Measurements from ENCODE around the gene NLE1. TPM values are rescaled to one million over a fixed set of nuclear protein-coding genes. Genes with fewer than 3 reads are reported as not detected.

NLE1 gene
- total and polyA plus RNA-seq, 2 experiments from 2014 or later = 6.8 to 18.5 TPM

- no peaks in the 10 kb centered on the region; the same call in 1 of the 2 replicates for H3K36me3 ChIP-seq (ENCODE audit: low read depth)
- no peak overlapping the region for H3K4me2 ChIP-seq (ENCODE audit: unreplicated experiment)
- DNase-seq = no peak
- H3K4me3 ChIP-seq = peak overlapping the region; percentile 95
- WGBS, 2 experiments (ENCODE audit: low coverage in 1 of 2, low lambda C conversion rate in 2 of 2, missing lambda C conversion rate in 2 of 2) = 51 to 61% methylated on average over 8 of the region's 8 CpGs
- H3K9me2 ChIP-seq (ENCODE audit: insufficient read depth) = no peaks in the 10 kb centered on the region
- H3K27ac ChIP-seq = no peak overlapping the region
- peaks cover 4% of the 10 kb centered on the region; the same call in 1 of the 2 replicates for H3K4me1 ChIP-seq (ENCODE audit: insufficient read depth)
- H3K27me3 ChIP-seq (replicated peaks; ENCODE audit: insufficient read depth) = no peaks in the 10 kb centered on the region
- in situ Hi-C loops (cut with MboI) = no loop called here
- H3K79me2 ChIP-seq (ENCODE audit: insufficient read depth) = peaks cover 29% of the 10 kb centered on the region
- H3K9ac ChIP-seq = no peak overlapping the region
- TF ChIP-seq EZH2 (IDR thresholded peaks at IDR 0.05; ENCODE audit: insufficient read depth, poor library complexity, severe bottlenecking) (no peak), EZH2phosphoT487 (IDR thresholded peaks at IDR 0.05; ENCODE audit: insufficient read depth, low read depth) (no peak)
- peak overlapping the region; percentile 95; the same call in 1 of the 2 replicates for H2AFZ ChIP-seq
- no peaks in the 10 kb centered on the region for H3F3A ChIP-seq (ENCODE audit: insufficient read depth)
- H3K9me3 ChIP-seq (ENCODE audit: low read depth) = no peaks in the 10 kb centered on the region
- H4K20me1 ChIP-seq (ENCODE audit: insufficient read depth) = no peaks in the 10 kb centered on the region
These were observed 329 bp upstream of the NLE1 start for GRCh38 chr17:35142467-35142796.

DNA sequence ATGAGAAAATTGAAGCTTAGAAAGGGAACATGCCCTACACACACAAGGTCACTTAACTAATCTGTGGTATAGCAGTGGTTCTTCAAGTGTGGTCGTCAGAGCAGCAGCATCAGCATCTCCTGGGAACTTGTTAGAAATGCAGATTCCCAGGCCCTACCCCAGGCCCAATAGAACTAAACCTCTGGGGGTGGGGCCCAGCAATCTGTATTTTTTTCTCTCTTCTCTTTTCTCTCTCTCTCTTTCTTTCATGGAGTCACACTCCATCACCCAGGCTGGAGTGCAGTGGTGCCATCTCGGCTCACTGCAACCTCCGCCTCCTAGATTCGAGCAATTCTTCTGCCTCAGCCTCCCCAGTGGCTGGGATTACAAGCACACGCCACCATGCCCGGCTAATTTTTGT is 3.9 kb downstream of the NLE1 start:
- no peak for DNase-seq
- Histone ChIP-seq H3K27me3 (replicated peaks; ENCODE audit: insufficient read depth) (no peaks in the 10 kb centered on the region), H3K9ac (no peak overlapping the region), H3K4me1 (ENCODE audit: insufficient read depth) (peaks cover 4% of the 10 kb centered on the region; the same call in 1 of the 2 replicates), H3K9me3 (ENCODE audit: low read depth) (no peaks in the 10 kb centered on the region), H3K9me2 (ENCODE audit: insufficient read depth) (no peaks in the 10 kb centered on the region), H2AFZ (no peak overlapping the region), H3K79me2 (ENCODE audit: insufficient read depth) (peaks cover 29% of the 10 kb centered on the region), H3K36me3 (ENCODE audit: low read depth) (peaks cover 18% of the 10 kb centered on the region; the same call in 1 of the 2 replicates), H3K27ac (no peak overlapping the region), H3K4me2 (ENCODE audit: unreplicated experiment) (no peak overlapping the region), H3K4me3 (no peak overlapping the region), H4K20me1 (ENCODE audit: insufficient read depth) (no peaks in the 10 kb centered on the region), H3F3A (ENCODE audit: insufficient read depth) (no peaks in the 10 kb centered on the region)
- 96 to 97% methylated on average over 6 of the region's 6 CpGs for WGBS, 2 experiments (ENCODE audit: low coverage in 1 of 2, low lambda C conversion rate in 2 of 2, missing lambda C conversion rate in 2 of 2)
- in situ Hi-C loops (cut with MboI) = no loop called here
- no peak for TF ChIP-seq EZH2 (IDR thresholded peaks at IDR 0.05; ENCODE audit: insufficient read depth, poor library complexity, severe bottlenecking)
- no peak for TF ChIP-seq EZH2phosphoT487 (IDR thresholded peaks at IDR 0.05; ENCODE audit: insufficient read depth, low read depth)

- H3K9me3 ChIP-seq (ENCODE audit: low read depth) = no peaks in the 10 kb centered on the region
- H3K9me2 ChIP-seq (ENCODE audit: insufficient read depth) = no peaks in the 10 kb centered on the region
- H3K9ac ChIP-seq = no peak overlapping the region
- in situ Hi-C loops (cut with MboI) = no loop called here
- H3K36me3 ChIP-seq (ENCODE audit: low read depth) = peaks cover 18% of the 10 kb centered on the region; the same call in 1 of the 2 replicates
- H3K4me1 ChIP-seq (ENCODE audit: insufficient read depth) = no peaks in the 10 kb centered on the region
- peaks cover 12% of the 10 kb centered on the region for H3K79me2 ChIP-seq (ENCODE audit: insufficient read depth)
- H2AFZ ChIP-seq = no peak overlapping the region
- 46 to 50% methylated on average over 6 of the region's 6 CpGs for WGBS, 2 experiments (ENCODE audit: low coverage in 1 of 2, low lambda C conversion rate in 2 of 2, missing lambda C conversion rate in 2 of 2)
- no peaks in the 10 kb centered on the region for H4K20me1 ChIP-seq (ENCODE audit: insufficient read depth)
- H3F3A ChIP-seq (ENCODE audit: insufficient read depth) = no peaks in the 10 kb centered on the region
- H3K27me3 ChIP-seq (replicated peaks; ENCODE audit: insufficient read depth) = no peaks in the 10 kb centered on the region
- DNase-seq = no peak
- no peak overlapping the region for H3K4me2 ChIP-seq (ENCODE audit: unreplicated experiment)
- TF ChIP-seq EZH2phosphoT487 (IDR thresholded peaks at IDR 0.05; ENCODE audit: insufficient read depth, low read depth) = no peak
- no peak for TF ChIP-seq EZH2 (IDR thresholded peaks at IDR 0.05; ENCODE audit: insufficient read depth, poor library complexity, severe bottlenecking)
- no peak overlapping the region for H3K27ac ChIP-seq
- H3K4me3 ChIP-seq = no peak overlapping the region
These were observed 6.8 kb downstream of the NLE1 start for GRCh38 chr17:35135322-35135721.

- no peak for DNase-seq
- Histone ChIP-seq H2AFZ (no peak overlapping the region), H3K9me3 (ENCODE audit: low read depth) (no peaks in the 10 kb centered on the region), H3K9me2 (ENCODE audit: insufficient read depth) (no peaks in the 10 kb centered on the region), H3K27me3 (replicated peaks; ENCODE audit: insufficient read depth) (no peaks in the 10 kb centered on the region), H3K79me2 (ENCODE audit: insufficient read depth) (no peaks in the 10 kb centered on the region), H3K9ac (no peak overlapping the region), H4K20me1 (ENCODE audit: insufficient read depth) (no peaks in the 10 kb centered on the region), H3K4me1 (ENCODE audit: insufficient read depth) (peaks cover 20% of the 10 kb centered on the region), H3K36me3 (ENCODE audit: low read depth) (peaks cover 18% of the 10 kb centered on the region; the same call in 1 of the 2 replicates), H3K4me2 (ENCODE audit: unreplicated experiment) (no peak overlapping the region), H3K4me3 (no peak overlapping the region), H3F3A (ENCODE audit: insufficient read depth) (0 out of 2 replicates have a peak, but pooled peaks cover 18% of the 10 kb centered on the region), H3K27ac (no peak overlapping the region)
- 96 to 98% methylated on average over 22 of the region's 22 CpGs for WGBS, 2 experiments (ENCODE audit: low coverage in 1 of 2, low lambda C conversion rate in 2 of 2, missing lambda C conversion rate in 2 of 2)
- TF ChIP-seq EZH2phosphoT487 (IDR thresholded peaks at IDR 0.05; ENCODE audit: insufficient read depth, low read depth) = no peak
- no peak for TF ChIP-seq EZH2 (IDR thresholded peaks at IDR 0.05; ENCODE audit: insufficient read depth, poor library complexity, severe bottlenecking)
- in situ Hi-C loops (cut with MboI) = no loop called here
These were observed 9.1 kb downstream of the NLE1 start for GRCh38 chr17:35132816-35133550.

Measured in GM23248 (cell line).